Neural crest cell (in vitro differentiated cells): ENCODE measurements around the gene GNG7. TPM values are rescaled to one million over a fixed set of nuclear protein-coding genes. Genes with fewer than 3 reads are reported as not detected.
"Not testable (repeated sequence)": the region's sequence is repeated elsewhere in the genome, so short reads cannot be mapped to it uniquely, and the experiment has no call there.

Source experiments
- DNase-seq: peaks from one replicate; pipeline ENCODE4 v3.0.0; 2021; ENCODE audit warnings: low read depth, mixed read lengths, low spot score
- H3K27ac Mint-ChIP-seq: one replicate; pipeline ENCODE4 v1.8.0; 2021; ENCODE audit warnings: mild to moderate bottlenecking, mixed read lengths; ENCODE audit not compliant: unreplicated experiment
- H3K27me3 Mint-ChIP-seq: 2 replicates; pipeline ENCODE4 v1.8.0; 2021; ENCODE audit warnings: low read depth, mild to moderate bottlenecking, mixed read lengths
- H3K36me3 Mint-ChIP-seq: 2 replicates; pipeline ENCODE4 v1.8.0; 2021; ENCODE audit warnings: low read depth, mild to moderate bottlenecking, mixed read lengths
- H3K4me1 Mint-ChIP-seq: 2 replicates; pipeline ENCODE4 v1.8.0; 2021; ENCODE audit warnings: mixed read lengths
- H3K4me3 Mint-ChIP-seq: one replicate; pipeline ENCODE4 v1.8.0; 2021; ENCODE audit warnings: mild to moderate bottlenecking, mixed read lengths
- H3K9me3 Mint-ChIP-seq: 2 replicates; pipeline ENCODE4 v1.8.0; 2021; ENCODE audit warnings: mixed read lengths
- CTCF ChIP-seq: fragments of 200-600 bp; sonication (generic); conservative IDR thresholded peaks from 2 replicates; pipeline ENCODE4 v1.5.0; 2021; ENCODE audit warnings: antibody characterized with exemption, mild to moderate bottlenecking
- total RNA-seq: library from RNA; stranded (reverse); gene quantifications from 2 replicates; pipeline ENCODE4 v1.2.1, GENCODE V29; 2021

The GNG7 gene
- total RNA-seq, 1 donor from 2014 or later: 13.9 TPM

GRCh38 chr19:2612619-2613249 is 89.8 kb downstream of the GNG7 start:
- peaks cover 29% of the 10 kb centered on the region for H3K27me3 Mint-ChIP-seq
- DNase-seq: no peak
- no peaks in the 10 kb centered on the region for H3K36me3 Mint-ChIP-seq
- no peak for TF ChIP-seq CTCF
- no peak overlapping the region for H3K4me3 Mint-ChIP-seq
- no peaks in the 10 kb centered on the region for H3K4me1 Mint-ChIP-seq
- no peak overlapping the region for H3K27ac Mint-ChIP-seq
- H3K9me3 Mint-ChIP-seq: no peaks in the 10 kb centered on the region

- Mint-ChIP-seq H3K27ac (no peak overlapping the region), H3K4me3 (no peak overlapping the region), H3K4me1 (no peaks in the 10 kb centered on the region), H3K36me3 (no peaks in the 10 kb centered on the region), H3K27me3 (peaks cover 30% of the 10 kb centered on the region), H3K9me3 (no peaks in the 10 kb centered on the region)
- peak; percentile 41 for TF ChIP-seq CTCF
- DNase-seq: no peak
Observed at GRCh38 chr19:2611483-2612464, 90.7 kb downstream of the GNG7 start.

GRCh38 chr19:2610637-2611482 is 91.6 kb downstream of the GNG7 start:
- Mint-ChIP-seq H3K27ac (no peak overlapping the region), H3K27me3 (peaks cover 30% of the 10 kb centered on the region), H3K4me3 (no peak overlapping the region), H3K4me1 (no peaks in the 10 kb centered on the region), H3K9me3 (no peaks in the 10 kb centered on the region), H3K36me3 (no peaks in the 10 kb centered on the region)
- peak; percentile 99 for TF ChIP-seq CTCF
- DNase-seq: peak; percentile 98

GRCh38 chr19:2609389-2610116 is 92.9 kb downstream of the GNG7 start:
- Mint-ChIP-seq H3K27ac (peak overlapping the region; percentile 52), H3K4me1 (no peaks in the 10 kb centered on the region), H3K27me3 (peaks cover 33% of the 10 kb centered on the region), H3K36me3 (no peaks in the 10 kb centered on the region), H3K4me3 (no peak overlapping the region), H3K9me3 (no peaks in the 10 kb centered on the region)
- TF ChIP-seq CTCF: no peak
- DNase-seq: no peak

GRCh38 chr19:2609034-2609388 is 93.5 kb downstream of the GNG7 start:
- not testable (repeated sequence) for H3K36me3 Mint-ChIP-seq

More at GRCh38 chr19:2609034-2609388, 93.5 kb downstream of the GNG7 start:
- DNase-seq, H3K9me3 Mint-ChIP-seq, H3K27ac Mint-ChIP-seq, H3K4me3 Mint-ChIP-seq, H3K4me1 Mint-ChIP-seq: not testable (repeated sequence)
- H3K27me3 Mint-ChIP-seq: peaks cover 28% of the 10 kb centered on the region
